AG09319 (cell line): Measurements from ENCODE around the gene HOMER2.

Experiments
- DNase-seq: peaks from one replicate; pipeline ENCODE4 v3.0.0-alpha.2; 2010; ENCODE audit warnings: low read depth; ENCODE audit errors: extremely low read depth
- CTCF ChIP-seq: IDR thresholded peaks from 2 replicates; pipeline ENCODE4 v1.5.1; 2011; ENCODE audit warnings: low read depth, mild to moderate bottlenecking, inconsistent platforms, low read length, moderate library complexity

HOMER2 gene

GRCh38 chr15:82856397-82857170 lies 95.9 kb downstream of the HOMER2 start:
- no peak for DNase-seq
- TF ChIP-seq CTCF: no peak

DNA sequence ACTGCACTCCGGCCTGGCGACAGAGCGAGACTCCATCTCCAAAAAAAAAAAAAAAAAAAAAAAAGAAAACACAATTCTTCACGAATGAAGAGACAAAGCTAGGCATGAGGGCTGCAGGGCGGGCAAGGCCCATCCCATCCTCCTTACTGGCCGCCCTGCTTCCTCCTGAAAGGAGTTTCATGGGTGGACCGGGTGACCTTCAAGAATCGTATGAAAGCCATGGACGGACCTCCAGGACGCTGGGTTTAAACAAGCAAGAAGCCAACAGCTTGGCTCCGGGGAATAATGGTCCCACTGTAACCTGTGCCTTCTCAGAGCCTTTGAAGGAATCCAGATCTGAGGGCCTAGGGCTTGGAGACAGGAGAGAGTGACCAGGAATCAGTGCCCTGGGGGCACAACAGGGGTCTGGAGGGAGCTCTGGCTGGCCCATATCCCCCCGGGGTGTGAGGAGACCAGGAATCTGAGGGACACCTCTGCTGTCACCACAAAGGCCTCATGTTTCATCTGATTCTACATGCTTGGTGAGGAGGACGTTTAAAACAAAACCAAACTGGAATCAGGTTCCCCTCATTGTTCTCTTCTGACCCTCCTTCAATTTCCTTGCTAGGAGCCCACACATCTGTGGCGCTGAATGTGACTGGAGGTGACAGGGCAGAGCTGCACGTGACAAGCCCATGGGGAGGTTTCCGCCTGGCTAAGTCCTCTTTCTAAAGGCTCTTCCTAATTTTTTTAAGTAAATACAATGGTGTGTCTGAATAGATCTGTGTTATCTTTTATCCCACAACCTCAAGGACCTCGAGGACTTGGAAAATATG lies 97.0 kb downstream of the HOMER2 start:
- no peak for TF ChIP-seq CTCF
- DNase-seq: no peak

- no peak for TF ChIP-seq CTCF
These were observed 98.0 kb downstream of the HOMER2 start for GRCh38 chr15:82854554-82854953.

GRCh38 chr15:82852941-82853561 lies 99.5 kb downstream of the HOMER2 start:
- no peak for TF ChIP-seq CTCF
- DNase-seq: no peak

More at GRCh38 chr15:82854554-82854953, 98.0 kb downstream of the HOMER2 start:
- DNase-seq: no peak

- TF ChIP-seq CTCF: no peak
- DNase-seq: no peak
These were observed 100.5 kb downstream of the HOMER2 start for GRCh38 chr15:82851981-82852511.

GRCh38 chr15:82851306-82851850 lies 101.1 kb downstream of the HOMER2 start:
- TF ChIP-seq CTCF: no peak
- no peak for DNase-seq

GRCh38 chr15:82850731-82851130 lies 101.8 kb downstream of the HOMER2 start:
- TF ChIP-seq CTCF: no peak
- DNase-seq: no peak
